Kidney capillary endothelial cell (primary cell): ENCODE data around the gene TAF15.

Source experiments
- DNase-seq: peaks from one replicate; pipeline ENCODE4 v3.0.0-alpha.2; 2018; ENCODE audit warnings: low spot score

The TAF15 gene

DNA sequence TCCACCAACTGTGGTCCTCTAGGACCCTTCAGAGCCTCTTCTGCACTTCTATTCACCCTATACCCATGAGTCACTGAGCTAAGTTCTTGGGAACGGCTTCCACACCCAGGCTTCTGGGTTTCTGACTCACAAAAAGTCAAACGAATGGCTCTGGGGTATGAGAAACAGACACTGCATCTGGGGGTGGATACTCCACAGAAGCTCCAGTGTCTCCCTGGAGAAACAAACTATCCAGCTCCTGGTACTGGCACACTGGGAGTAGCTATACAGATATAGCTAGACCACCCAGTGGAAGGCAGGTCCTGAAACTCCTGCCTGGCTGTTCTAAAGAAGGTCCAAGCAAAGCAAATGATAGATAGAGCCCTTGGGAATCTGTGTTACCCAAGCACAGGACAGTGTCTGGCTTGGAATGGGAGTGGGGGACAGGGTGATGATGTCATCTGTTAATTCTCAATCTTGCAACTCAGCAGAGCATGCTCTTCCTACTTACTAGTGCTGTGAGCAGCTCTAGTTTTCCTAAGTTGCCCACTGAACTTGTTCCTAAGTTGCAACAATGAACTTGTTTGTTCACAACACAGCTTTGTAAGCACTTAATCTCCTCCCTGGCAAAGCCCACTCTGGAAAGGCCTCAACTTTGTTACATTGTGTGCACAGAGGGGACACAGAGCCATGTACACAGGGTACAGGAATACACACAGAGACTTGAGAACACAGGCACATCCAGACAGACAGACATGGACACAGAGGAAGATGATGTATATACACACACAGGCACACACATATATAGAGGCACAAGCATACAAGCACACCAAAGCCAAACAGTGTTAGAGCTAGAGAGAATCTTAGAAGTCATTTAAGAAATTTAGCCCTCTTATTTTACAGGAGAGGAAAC is 20.6 kb upstream of the TAF15 start:
- no peak for DNase-seq

DNA sequence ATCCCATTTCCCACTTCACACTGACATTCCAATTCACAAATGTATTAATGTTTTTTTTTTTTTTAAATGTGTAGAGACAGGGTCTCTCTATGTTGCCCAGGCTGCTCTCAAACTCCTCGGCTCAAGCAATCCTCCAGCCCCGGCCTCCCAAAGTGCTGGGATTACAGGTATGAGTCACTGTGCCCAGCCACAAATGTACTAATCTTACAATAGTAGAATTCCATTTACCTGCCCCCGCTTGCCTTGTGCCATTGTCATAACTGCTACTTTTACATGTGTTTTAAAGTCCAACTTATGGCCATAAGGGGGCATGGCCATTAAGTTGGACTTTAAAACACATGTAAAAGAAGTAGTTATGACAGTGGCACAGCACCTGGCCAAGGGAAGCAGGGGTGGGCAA is 18.4 kb upstream of the TAF15 start:
- DNase-seq = no peak

DNA sequence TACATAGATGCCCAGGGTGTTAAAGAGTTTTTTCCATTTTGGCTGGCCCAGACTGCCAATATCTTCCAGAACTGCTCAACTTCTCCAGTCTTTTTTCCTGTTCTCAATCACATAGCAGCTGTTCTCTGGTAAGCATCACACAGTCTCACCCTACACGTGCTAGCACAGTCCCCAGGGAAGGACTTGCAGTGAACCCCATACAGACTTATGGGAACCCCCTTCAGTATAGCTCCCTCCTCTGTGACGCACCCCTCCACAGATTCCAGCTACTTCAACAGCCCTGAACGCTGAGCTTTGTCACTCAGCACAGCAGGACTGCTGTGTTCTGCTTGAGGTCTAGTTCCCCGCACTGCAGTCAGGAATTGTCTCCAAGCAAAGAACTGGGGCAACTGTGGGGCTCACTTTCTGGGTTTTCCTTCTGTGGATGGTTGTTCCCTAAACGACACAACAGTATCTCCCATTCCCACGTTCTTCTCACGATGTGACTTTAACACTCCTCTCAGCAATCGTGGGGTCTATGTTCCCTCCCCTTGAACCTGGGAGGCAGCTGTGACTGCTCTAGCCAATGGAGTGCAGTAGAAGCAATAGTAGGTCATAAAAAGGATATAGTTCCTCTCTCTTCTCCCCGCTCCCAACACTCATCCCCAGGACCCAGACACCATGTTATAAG is 17.5 kb upstream of the TAF15 start:
- no peak for DNase-seq

DNA sequence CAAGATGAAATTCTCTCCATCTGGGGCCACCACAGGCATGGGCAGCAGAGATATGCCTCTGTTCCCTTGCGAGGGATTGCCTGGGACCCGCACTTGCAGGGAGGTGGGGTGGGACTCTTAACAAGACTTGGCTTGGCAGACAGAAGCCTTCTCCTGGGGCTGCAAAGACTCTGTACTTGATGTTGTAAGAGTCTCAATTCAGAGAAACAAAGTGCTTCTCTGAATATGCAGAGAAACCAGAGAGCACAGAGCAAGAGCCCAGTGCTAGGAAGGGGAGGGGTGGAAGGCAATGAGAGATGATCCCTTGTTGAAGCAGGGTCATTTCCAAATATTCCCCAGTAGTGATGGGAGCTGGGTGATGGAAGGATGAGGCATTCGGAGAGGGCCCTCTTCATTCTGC is 16.0 kb upstream of the TAF15 start:
- DNase-seq = no peak

DNA sequence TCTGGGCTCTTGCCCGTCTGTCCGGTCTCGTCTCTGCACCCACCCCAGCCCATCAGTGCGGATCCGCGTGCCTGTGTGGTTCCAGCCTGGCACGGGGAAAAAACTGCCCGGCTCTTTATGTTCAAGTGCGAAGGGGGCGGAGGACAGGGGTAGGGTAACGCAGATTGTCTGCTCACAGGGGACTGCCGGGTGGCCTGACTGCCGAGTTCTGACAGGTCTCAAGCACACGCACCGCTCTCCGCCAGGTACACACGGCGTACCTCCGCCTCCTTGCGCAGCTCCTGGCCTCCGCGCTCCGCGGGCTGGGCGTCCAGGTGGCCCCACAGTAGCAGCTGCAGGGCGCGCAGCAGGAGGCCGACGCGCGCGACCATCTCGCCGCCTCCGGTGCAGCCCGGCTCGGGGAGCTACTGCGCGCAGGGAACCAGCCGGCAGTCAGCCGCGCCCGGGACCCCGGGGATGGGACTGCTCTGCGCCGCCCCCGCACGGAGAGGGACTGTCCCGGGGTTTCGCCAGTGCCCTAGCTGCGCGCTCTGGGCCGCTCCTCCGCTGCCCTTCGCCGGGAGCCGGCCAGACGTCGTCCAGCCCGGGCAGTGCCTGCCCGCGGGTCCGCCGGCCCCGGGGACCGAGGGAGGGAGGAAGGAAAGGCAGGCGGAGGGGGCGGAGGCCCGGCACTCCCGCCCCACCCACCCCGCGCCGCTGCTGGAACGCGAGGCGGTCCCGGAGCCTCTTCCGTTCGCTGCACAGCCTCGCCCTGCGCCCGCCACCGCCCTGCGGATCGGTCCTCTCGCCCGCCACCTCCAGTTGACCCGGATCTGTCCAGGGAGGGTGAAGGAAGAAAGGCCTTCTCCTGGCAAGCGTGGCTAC is 14.0 kb upstream of the TAF15 start, which contains the start of gene MMP28:
TSS of gene MMP28 (minus strand) at position 635 of the 864 bp plus-strand sequence. CDS start at position 371, 264 bp downstream.
- no peak for DNase-seq

DNA sequence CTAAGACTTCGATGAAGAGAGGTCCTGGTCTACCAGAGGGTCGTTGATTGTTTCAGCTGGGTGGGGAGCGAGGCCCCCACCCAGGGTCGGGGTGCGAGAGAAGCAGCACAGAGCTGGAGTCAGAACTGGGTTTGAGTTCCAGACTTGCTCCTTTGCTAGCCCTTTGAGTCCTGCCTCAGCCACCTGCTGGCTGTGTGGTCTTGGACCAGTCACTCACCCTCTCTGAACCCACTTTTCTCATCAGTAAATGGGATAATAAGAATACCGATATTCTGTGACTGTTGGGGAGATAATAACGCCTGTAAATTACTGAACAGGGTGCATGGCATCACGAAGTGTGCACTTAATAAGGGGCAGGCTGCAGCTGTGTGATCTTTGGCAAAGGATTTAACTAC is 13.4 kb upstream of the TAF15 start:
- DNase-seq = no peak

DNA sequence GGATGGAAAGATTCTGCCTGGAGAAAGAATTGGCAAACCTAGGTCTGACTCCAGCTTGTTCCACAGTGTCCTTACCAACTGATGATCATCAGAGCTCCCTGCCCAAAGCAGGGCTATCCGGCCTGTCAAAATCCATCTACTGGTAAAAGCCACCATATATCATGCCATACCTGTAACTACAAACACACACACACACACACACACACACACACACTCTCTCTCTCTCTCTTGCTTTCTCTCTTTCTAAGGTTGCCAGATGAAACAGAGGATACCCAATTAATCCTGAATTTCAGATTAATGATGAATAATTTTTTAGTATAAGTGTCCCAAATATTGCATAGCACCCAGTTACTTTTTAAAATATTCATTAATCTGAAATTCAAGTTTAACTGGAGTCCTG is 12.3 kb upstream of the TAF15 start:
- no peak for DNase-seq

DNA sequence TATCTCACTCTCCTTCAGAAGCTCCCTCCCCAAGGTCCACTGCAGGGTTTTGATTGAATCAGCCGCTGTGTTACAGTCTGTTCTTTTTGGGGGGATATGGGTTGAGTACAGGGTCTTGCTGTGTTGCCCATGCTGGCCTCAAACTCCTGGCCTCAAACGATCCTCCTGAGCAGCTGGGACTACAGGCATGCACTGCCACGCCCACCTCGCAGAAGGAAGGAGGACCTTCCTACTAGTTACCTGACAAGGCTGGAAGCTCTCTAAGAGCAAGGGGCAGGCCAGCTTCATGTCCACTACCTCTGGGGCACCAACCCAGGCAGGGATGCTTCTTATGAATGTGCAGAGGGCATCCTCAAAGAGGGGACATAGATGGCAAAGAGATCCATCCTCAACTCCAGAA is 11.9 kb upstream of the TAF15 start:
- no peak for DNase-seq

DNA sequence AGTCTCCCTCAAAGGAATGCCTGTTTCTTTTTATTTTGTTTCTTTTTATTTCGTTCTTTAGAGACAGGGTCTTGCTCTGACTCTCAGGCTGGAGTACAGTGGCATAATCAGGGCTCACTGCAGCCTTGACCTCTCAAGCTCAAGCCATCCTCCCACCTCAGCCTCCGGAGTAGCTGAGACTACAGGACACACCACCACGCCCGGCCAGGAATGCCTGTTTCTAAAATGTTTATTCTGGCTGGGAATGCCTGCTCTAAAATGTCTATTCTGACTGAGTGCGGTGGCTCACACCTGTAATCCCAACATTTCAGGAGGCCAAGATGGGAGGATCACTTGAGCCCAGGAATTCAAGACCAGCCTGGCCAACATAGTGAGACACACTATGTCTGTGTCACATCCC is 11.4 kb upstream of the TAF15 start:
- DNase-seq = no peak

DNA sequence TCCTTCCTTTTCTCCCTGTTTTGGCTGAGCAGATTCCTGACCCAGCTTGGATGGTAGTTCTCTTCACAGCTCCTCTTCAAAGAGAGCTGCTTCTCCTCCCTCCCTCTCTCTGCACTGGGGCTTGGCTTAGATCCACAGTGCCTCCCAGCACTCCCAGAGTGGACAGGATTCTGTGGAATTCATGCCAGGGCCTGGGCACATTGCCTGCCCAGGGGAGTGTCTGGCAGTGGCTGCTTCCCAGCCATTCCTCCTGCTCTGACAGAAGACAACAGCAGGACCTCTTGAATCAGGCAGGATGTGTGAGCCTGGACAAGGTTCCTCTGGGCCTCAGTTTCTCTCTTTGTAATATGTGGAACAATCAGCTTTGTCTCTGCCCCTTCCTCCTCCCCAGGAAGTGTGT is 9.3 kb upstream of the TAF15 start:
- DNase-seq = no peak

DNA sequence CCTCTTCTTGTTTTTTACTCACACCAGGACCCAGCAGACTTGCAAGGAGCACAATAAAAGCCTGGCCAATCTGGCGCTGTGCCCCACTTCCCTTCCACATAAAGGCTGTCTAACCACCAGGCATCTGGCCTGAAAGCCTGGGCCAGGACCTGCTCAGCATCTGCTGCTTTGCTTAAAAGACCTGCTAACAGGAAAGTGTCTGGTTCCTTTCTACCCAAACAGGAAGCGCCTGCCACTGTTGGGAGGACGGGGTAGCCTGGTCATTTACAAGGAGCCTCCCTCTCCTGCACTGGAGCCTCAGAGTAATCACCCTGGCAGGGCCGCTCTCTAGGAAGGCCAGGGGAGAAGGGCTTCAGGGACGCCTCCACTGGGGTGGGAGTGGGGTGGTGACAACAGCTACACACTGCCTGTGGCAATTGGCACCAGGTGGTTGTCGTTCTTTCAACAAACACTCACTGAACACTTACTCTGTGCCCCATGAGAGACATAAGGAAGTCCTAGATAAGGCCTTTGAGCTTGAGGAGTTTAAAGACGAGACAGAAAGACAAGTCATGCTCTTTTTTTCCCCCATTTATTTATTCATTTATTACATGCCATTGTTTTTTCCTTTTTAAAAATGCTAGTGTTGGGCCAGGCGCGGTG is 7.6 kb upstream of the TAF15 start:
- peak; percentile 93 for DNase-seq

DNA sequence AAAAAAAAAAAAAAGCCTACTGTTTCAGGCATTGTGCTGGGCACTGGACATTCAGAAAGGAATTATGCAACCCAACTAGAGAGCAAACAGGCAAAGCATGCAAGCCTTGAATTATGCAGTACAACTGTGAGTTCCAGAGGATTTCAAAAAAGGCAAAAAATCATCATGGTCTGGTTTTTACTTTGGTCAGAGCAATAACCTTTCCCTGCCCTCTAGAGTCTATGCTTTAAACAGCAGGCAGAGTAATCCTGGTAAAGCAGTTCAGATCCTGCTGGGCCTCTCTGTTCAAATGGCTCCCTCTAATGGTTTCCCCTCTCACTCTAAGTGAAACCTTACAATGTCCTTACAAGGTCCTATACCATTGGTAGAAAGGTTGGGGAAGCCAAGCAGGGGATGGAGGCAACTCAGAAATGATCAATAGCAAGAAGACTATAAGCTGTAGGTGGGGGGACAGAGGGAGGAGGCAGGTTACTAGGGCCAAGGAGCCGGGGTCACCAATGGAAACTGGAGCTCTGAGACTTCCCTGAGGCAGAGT is 4.6 kb upstream of the TAF15 start:
- peak; percentile 87 for DNase-seq

DNA sequence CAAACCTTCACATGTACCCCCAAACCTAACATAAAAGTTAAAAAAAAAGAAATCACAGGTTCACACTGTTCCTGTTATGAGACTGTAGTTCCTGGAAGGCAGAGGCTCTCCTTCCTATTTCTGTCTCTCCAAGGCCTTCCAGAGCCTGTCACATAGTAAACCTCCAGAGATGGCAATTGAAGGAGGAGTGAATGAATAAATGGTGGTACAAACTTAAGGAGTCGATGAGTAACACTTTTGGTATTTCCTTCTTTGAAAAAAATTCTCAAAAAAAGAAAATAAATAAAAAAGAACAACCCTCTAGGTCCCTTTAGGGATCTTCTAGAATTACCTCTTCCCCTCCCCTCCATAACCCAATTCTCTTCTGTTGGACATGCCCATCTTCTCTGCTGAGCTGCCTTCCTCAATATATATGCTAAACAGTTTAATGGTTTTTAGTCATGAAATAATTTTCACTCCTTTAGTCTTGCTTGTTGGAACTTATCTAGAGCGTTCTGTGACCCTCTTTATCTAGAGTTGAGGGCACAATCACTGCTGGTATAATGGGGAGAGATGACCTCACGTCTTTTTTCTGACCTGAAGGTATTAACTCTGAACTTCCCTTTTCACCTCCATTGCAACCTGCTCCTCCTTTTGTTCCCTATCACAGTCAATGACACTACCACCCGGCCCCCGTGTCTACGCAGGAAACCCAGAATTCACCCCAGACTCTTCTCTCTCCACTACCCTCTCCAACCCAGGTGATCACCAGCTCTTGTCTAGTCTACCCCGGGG is 1.7 kb upstream of the TAF15 start:
- no peak for DNase-seq

DNA sequence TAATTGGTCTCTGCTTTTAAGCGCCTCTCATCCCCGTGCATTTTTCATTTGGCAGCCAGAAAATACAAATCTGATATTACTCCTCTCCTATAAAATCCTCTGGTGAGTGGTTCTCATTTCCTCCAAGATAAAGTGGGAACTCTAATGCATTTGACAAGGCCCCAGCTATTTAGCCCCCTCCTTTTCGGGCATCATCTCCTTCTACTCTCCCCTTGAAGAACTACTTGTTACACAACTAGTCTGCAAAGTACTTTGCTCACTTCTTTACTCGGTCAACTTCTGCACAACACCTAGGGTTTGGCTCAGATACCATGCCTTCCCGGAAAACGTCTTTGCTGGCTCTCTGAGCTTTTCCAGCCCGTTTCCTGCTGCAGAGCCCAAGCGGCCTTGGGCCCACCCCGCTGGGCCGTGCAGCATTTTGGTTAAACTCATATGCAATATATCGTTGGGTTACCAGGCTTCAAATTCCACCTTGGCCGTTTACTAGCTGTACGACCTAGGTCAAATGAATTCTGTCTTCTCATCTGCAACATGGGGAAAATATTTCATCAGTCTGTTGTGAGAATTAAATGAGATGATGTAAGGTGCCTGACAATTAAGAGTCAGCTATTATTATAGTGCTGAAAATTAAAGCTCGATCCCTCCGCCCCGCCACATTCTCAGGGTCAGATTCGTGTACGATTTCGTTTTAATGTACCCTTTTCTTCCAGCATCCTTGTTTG is 883 bp upstream of the TAF15 start:
- DNase-seq = no peak

DNA sequence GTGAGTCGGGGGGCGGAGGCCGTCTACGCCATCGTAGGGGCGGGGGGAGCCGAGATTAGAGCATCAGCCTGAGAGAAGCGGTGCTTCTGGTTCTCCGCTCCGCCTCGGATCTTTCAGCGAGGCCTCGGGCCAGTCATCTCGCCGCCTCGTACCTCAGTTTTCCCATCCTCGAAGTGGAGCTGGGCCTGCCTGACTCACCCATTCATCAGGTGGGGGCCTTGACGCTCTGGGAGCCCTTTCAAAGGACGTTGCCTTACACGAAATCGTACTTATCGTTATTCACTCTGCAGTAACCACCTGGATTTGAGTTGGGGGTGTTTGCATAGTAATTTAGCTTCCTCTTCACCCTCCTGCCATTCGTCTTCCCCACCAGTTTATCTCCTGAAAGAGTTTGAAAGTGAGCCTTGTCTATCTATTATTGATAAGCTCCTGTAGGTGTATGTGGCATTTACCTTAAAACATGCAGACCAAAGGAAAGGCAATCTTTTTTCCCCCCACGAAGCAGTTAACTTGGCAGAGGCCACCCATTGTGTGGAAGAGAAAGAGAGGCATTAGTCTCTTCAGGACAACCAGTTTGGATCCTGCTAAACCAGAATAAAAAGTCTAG is 674 bp downstream of the TAF15 start:
- DNase-seq = peak; percentile 30

DNA sequence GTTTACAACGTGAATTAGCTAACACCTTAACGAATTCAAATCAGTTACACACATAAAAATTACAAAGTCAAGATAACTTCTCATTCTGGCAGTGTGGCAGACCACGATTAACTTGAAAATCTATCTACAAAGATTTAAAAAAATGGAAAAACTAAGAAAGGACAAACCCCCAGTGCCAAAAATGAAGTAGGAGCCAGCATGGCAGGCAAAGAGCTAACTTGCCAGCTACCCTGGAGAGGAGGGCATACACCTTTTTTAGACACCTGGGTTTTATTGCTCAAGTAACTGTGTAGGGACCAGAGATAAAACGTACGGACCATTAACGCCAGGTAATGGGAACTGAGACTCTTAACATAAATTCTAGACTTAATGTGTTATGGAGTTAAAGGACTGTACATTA is 2.5 kb downstream of the TAF15 start:
- no peak for DNase-seq

DNA sequence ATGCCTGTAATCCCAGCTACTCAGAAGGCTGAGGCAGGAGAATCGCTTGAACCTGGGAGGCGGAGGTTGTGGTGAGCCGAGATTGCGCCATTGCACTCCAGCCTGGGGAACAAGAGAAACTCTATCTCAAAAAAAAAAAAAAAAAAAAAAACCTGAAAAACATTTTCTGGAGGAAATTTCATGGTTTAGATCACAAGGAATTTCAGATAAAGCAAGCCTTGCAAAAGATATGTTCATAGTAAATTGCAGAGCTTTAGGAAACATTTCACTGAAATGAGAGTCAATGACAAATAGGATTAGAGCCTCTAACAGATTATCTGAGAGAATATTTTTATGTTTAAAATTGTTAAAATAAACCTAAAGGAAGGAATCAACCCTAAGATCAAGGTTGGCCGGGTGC is 3.2 kb downstream of the TAF15 start:
- no peak for DNase-seq

DNA sequence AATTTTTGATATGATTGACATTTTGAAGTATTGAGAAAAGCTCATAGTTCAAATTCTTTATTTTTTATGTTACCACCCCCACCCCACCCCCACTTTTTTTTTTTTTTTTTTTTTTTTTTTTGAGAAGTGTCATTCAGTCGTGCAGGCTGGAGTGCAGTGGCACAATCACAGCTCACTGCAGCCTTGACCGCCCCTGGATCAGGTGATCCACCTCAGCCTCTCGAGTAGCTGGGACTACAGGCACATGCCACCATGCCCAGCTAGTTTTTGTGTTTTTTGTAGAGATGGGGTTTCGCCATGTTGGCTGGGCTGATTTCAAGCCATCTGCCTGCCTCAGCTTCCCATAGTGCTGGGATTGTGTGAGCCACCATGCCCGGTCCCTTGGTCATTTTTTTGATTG is 7.4 kb downstream of the TAF15 start:
- DNase-seq = no peak

DNA sequence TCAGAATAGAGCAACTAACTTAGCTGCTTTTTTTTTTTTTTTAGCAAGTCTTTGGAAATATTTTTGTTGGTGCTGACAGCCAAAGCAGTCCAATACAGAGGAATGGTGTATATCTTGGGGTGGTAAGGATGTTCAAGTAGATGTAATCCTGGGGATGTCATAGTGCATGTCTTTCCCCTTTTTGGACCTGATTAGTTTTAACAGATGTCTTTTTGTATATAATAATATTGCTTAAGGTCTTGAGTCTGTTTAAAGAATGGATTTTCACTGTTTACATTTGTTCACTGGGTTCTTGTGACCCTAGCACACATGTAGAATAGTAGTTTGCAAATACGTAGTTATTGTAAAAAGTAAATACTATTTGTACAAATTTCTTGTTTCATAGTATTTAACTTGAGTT is 7.9 kb downstream of the TAF15 start:
- no peak for DNase-seq

DNA sequence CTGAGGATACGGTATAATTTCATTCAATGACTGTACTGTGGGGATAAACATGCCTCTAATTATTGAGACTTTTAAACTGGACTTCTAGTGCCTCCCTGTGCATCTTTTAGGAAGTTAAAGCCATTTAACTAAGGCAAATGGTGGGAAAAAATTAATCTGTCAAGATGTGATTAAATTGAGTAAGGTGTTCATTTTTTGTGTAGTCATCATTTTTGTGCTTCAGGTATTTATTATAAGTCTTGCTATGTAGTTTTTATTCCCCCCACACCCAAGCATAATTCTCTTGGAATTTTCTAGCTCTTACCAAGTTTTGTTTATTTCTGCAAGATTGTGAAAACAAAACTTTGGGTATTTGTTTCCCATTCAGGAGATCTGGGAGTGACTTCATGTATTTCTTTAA is 10.2 kb downstream of the TAF15 start:
- DNase-seq = no peak
